Lower lobe of right lung (tissue), 2 donors: ENCODE data around the gene EAF2. TPM values are rescaled to one million over a fixed set of nuclear protein-coding genes. Genes with fewer than 3 reads are reported as not detected.

Source experiments
- ATAC-seq, 2 donors: fragments of 200-7000 bp; cut with Tn5 transposase; one replicate each; pipeline ENCODE4 v1.9.1; 2020 to 2022; ENCODE audit warnings: mild to moderate bottlenecking in 2 of 2, moderate library complexity in 2 of 2
- DNase-seq: peaks from one replicate; pipeline ENCODE4 v3.0.0-alpha.2; 2020
- H3K27ac ChIP-seq: fragments of 200-600 bp; one replicate; pipeline ENCODE4 v1.8.0; 2022
- H3K27me3 ChIP-seq: fragments of 200-600 bp; one replicate; pipeline ENCODE4 v1.8.0; 2022; ENCODE audit warnings: low read depth
- H3K36me3 ChIP-seq: fragments of 200-600 bp; one replicate; pipeline ENCODE4 v1.8.0; 2022; ENCODE audit warnings: mild to moderate bottlenecking
- H3K4me1 ChIP-seq: fragments of 200-600 bp; one replicate; pipeline ENCODE4 v1.8.0; 2022
- H3K4me3 ChIP-seq: fragments of 200-600 bp; one replicate; pipeline ENCODE4 v1.8.0; 2022; ENCODE audit warnings: mild to moderate bottlenecking
- H3K9me3 ChIP-seq: fragments of 200-600 bp; one replicate; pipeline ENCODE4 v1.8.0; 2022
- intact Hi-C: fragments of 100-400 bp; cut with DNase I; formaldehyde crosslinking; loops from one replicate; pipeline ENCODE4 v1.11.0; 2022
- total RNA-seq: library from RNA; stranded (reverse); fragmentation: NEBNext Ultra II Directional; extraction: Animal tissue kit (Norgen Biotek cat#: 25700); gene quantifications from one replicate; pipeline ENCODE4 v1.2.1, GENCODE V29; 2021
- TF ChIP-seq, protein P1 (sequence below): fragments of 200-600 bp; IDR thresholded peaks from one replicate; pipeline ENCODE4 v1.8.0; 2022; ENCODE audit warnings: antibody characterized with exemption, mild to moderate bottlenecking
- donor health status: DM: no; HTN: yes; CAD: no; lungs with severe emphysema.

The EAF2 gene
- total RNA-seq, 1 donor from 2014 or later: 7.3 TPM

DNA sequence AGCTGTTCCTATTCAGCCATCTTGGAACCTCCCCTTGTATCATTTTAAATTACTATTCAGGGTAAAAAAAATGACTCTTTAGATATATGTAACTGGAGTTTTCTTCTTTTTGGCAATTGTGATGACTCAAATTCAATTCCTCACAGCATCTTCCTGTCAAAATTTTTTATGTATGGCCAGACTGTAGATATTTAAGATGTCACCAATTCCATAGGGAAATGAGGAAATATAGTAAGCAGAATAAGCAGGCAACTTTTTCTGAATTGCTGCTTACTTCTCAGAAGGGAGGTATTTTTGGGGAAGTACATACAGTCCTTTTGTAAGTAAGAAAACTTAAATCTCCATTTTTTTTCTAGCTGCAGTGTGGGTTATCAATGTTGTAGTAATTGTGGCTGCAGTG is 28.8 kb downstream of the EAF2 start:
- H3K27ac ChIP-seq: no peak overlapping the region
- H3K4me1 ChIP-seq: no peaks in the 10 kb centered on the region
- no peak overlapping the region for H3K4me3 ChIP-seq
- no peaks in the 10 kb centered on the region for H3K36me3 ChIP-seq
- DNase-seq (no peak), ATAC-seq (no peak)
- TF ChIP-seq, protein P1, sequence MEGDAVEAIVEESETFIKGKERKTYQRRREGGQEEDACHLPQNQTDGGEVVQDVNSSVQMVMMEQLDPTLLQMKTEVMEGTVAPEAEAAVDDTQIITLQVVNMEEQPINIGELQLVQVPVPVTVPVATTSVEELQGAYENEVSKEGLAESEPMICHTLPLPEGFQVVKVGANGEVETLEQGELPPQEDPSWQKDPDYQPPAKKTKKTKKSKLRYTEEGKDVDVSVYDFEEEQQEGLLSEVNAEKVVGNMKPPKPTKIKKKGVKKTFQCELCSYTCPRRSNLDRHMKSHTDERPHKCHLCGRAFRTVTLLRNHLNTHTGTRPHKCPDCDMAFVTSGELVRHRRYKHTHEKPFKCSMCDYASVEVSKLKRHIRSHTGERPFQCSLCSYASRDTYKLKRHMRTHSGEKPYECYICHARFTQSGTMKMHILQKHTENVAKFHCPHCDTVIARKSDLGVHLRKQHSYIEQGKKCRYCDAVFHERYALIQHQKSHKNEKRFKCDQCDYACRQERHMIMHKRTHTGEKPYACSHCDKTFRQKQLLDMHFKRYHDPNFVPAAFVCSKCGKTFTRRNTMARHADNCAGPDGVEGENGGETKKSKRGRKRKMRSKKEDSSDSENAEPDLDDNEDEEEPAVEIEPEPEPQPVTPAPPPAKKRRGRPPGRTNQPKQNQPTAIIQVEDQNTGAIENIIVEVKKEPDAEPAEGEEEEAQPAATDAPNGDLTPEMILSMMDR: no peak
- no peaks in the 10 kb centered on the region for H3K27me3 ChIP-seq
- no peaks in the 10 kb centered on the region for H3K9me3 ChIP-seq
- intact Hi-C loops: no loop called here

DNA sequence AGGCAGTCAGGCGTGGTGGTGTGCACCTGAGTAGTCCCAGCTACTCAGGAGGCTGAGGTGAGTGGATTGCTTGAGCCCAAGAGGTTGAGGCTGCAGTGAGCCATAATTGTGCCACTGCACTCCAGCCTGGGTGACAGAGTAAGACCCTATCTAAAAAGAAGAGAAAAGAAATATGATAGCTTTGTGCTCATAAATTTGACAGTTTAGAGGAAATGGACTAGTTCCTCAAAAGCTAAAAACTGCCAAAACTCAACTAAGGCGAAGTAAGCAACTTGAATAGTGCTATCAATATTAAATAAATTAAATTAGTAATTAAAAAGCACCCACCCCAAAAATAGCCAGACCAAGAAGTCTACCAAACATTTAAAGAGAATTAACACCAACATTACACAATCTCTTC is 34.7 kb downstream of the EAF2 start:
- no peaks in the 10 kb centered on the region for H3K27me3 ChIP-seq
- no peak overlapping the region for H3K4me3 ChIP-seq
- no peaks in the 10 kb centered on the region for H3K36me3 ChIP-seq
- TF ChIP-seq, protein P1: no peak
- no peak for ATAC-seq
- intact Hi-C loops: no loop called here
- no peak overlapping the region for H3K27ac ChIP-seq
- no peak for DNase-seq
- H3K4me1 ChIP-seq: no peaks in the 10 kb centered on the region
- no peaks in the 10 kb centered on the region for H3K9me3 ChIP-seq

DNA sequence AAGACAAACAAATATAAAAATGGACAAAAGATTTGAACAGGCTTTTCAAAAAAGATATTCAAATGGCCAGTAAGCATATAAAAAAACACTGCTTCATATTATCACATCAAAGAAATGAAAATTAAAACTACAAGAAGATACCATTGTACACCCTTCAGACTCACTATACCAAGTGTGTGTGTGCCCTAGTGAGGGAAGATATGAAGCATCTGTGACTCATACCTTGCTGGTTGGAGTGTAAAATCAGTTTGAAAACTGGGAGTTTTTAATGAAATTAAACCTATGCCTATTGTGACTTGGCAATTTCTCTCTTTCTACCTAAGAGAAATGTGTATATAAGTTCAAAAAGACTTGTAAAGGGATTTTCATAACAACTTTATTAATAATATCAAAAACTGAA is 35.7 kb downstream of the EAF2 start:
- H3K27me3 ChIP-seq: no peaks in the 10 kb centered on the region
- ATAC-seq (no peak), DNase-seq (no peak)
- H3K27ac ChIP-seq: no peak overlapping the region
- no peak overlapping the region for H3K4me3 ChIP-seq
- TF ChIP-seq, protein P1: no peak
- no peaks in the 10 kb centered on the region for H3K4me1 ChIP-seq
- intact Hi-C loops: no loop called here
- no peaks in the 10 kb centered on the region for H3K36me3 ChIP-seq
- H3K9me3 ChIP-seq: no peaks in the 10 kb centered on the region

DNA sequence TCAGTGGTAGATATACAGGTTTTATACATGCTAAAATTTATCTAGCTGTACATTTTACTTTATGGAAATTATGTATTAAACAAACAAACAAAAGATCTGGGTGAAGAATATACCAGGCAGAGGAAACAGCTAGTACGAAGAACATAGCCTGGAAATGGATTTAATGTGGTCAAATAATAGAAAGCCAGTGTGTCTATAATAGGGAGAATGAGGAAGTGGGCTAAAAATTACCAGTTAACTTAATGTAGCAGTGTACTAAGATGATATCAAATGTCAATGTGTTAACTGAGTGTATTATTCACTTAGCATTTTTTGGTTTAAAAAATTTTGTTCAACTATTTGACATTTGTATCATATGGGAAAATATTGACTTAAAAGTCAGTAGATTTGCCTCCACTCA is 36.4 kb downstream of the EAF2 start:
- intact Hi-C loops: no loop called here
- H3K27ac ChIP-seq: no peak overlapping the region
- ATAC-seq: no peak

DNA sequence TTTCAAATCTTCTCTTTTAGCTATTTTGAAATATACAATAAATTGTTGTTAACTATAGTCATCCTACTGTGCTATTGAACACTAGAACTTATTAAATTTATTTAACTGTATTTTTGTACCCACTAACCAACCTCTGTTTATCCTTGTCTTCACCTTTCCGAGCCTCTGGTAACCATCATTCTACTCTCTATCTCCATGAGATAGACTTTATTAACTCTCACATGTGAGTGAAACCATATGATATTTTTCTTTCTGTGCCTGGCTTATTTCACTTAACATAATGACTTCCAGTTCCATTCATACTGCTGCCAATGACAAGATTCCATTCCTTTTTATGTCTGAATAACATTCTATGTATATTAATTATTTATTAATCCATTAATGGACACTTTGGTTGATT is 43.4 kb downstream of the EAF2 start:
- TF ChIP-seq, protein P1: no peak
- Histone ChIP-seq H3K4me1 (no peaks in the 10 kb centered on the region), H3K36me3 (no peaks in the 10 kb centered on the region), H3K27me3 (no peaks in the 10 kb centered on the region), H3K4me3 (no peak overlapping the region), H3K27ac (no peak overlapping the region), H3K9me3 (no peaks in the 10 kb centered on the region)
- ATAC-seq (no peak), DNase-seq (no peak)
- intact Hi-C loops: no loop called here

More for the DNA sequence above, 36.4 kb downstream of the EAF2 start:
- H3K4me1 ChIP-seq: no peaks in the 10 kb centered on the region
- no peak overlapping the region for H3K4me3 ChIP-seq
- H3K9me3 ChIP-seq: no peaks in the 10 kb centered on the region
- H3K27me3 ChIP-seq: no peaks in the 10 kb centered on the region
- no peaks in the 10 kb centered on the region for H3K36me3 ChIP-seq
- DNase-seq: no peak
- TF ChIP-seq, protein P1: no peak

DNA sequence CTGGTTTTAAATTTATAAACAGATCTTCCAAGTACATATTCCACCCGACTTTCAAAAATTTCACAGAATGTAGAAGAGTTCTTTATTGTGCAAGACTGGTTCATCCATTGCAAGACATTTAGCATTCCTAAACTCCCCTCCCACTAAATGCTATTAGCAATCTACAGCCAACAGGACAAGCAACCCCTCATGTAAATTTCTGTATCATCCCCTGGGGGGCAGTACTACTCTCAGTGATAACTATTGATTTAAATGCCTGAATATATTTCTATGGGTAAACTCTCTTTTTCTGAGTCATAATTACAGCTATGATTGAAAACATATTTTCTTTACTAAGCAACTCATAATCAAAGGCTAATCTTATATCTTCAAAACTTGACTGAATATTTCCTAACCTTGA is 48.5 kb downstream of the EAF2 start:
- DNase-seq (no peak), ATAC-seq (peak; percentile 51 to 61)
- TF ChIP-seq, protein P1: peak; percentile 34
- no peak overlapping the region for H3K27ac ChIP-seq
- H3K4me3 ChIP-seq: no peak overlapping the region
- no peaks in the 10 kb centered on the region for H3K4me1 ChIP-seq
- H3K9me3 ChIP-seq: no peaks in the 10 kb centered on the region
- no peaks in the 10 kb centered on the region for H3K36me3 ChIP-seq
- no peaks in the 10 kb centered on the region for H3K27me3 ChIP-seq
- intact Hi-C loops: no loop called here
